T-helper 2 cell (primary cell): Measurements from ENCODE around the gene RTL1.

Experiments
- DNase-seq, 5 experiments: peaks; one replicate each; pipeline versions ENCODE4 v3.0.0 to v3.0.0-alpha.2; 2012 to 2022

The RTL1 gene

GRCh38 chr14:100864960-100865681 lies 38.4 kb downstream of the RTL1 start:
- no peak for DNase-seq

- no peak for DNase-seq
These were observed 39.3 kb downstream of the RTL1 start for GRCh38 chr14:100864206-100864605.

DNA sequence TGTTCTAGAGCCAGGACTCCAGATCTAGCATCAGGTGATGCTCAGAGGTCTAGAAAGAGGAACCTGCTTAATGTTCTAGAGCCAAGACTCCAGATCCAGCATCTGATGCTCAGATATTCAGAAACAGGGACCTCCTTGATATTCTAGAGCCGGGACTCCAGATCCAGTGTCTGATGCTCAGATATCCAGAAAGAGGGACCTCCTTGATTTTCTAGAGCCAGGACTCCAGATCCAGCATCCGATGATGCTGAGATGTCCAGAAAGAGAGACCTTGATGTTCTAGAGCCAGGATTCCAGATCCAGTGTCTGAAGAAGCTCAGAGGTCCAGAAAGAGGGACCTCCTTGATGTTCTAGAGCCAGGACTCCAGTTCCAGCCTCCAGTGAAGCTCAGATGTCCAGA lies 40.7 kb downstream of the RTL1 start:
- DNase-seq = no peak

DNA sequence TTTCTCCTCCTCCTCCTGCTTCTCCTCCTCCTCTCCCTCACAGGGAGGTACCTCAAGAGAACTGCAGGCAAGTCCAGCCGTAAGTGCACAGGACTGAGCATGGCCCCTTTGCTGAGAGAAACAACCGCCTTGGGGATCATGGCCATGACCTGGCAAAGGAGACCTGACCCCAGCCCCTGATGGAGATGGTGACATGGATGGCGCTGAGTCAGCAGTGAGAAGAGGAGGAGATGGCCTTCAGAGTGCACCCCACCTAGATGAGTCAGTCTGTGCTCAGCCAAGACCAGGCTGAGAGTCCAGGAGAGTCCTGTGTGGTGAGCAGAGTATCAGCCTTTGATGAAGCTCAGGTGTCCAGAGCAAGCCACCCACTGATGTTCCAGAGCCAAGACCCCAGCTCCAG lies 41.2 kb downstream of the RTL1 start:
- DNase-seq = no peak

GRCh38 chr14:100861937-100862247 lies 41.6 kb downstream of the RTL1 start:
- no peak for DNase-seq

DNA sequence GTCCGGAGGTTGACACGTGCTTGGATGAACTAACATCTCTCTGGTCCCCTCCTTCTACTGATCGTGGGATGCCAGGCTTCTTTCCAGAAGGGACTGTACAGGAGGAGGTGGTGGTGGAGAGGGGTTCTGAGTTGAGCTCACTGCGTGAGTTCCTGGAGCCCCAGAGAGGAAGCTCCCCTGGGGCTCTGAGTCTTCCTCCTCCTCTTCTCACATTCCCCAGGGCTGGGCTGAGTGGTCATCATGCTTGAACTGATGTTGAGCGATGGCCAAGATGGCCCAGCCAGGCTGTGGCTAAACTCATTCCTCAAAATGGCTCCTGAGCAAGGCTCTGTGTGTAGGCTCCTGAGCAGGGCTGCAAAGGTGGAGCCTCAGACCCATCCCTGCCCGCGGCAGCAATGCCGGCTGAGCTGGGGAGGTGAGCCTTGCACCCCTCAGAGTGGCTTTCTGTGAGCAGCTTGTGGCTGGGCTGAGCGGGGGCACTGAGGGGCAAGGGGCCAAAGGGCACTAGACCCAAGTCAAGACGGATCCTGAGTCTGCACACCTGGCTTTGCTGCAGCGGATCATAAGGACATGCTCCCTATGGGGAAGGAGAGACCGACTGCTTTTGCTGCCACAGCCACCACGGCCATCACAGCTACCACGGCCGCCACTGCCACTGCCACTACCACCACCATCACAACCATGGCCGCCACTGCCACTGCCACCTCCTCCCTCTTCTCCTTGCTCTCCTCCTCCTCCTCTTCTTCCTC lies 42.2 kb downstream of the RTL1 start:
- no peak for DNase-seq

- no peak for DNase-seq
These were observed 42.9 kb downstream of the RTL1 start for GRCh38 chr14:100860556-100861187.

DNA sequence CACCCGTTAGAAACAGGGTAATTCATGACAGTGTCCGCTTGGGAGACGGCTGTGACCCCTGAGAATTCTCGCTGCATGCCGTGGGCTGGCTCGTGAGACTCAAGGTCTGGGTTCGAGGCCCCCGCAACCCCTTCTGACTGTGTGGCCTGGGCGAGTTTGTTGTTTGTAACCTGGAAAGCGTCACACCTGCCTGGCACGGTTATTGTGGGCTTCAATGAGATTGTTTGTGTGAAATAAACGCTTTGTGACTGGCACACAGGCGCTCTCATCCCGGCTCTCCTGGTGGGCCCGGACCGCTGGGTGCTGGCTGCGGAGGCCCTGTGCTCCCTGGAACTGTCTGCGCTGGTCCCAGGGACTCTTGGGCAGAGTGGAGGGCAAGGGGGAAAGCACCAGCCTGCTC lies 43.7 kb downstream of the RTL1 start:
- DNase-seq = no peak

- DNase-seq = no peak
These were observed 44.7 kb downstream of the RTL1 start for GRCh38 chr14:100858838-100859220.

DNA sequence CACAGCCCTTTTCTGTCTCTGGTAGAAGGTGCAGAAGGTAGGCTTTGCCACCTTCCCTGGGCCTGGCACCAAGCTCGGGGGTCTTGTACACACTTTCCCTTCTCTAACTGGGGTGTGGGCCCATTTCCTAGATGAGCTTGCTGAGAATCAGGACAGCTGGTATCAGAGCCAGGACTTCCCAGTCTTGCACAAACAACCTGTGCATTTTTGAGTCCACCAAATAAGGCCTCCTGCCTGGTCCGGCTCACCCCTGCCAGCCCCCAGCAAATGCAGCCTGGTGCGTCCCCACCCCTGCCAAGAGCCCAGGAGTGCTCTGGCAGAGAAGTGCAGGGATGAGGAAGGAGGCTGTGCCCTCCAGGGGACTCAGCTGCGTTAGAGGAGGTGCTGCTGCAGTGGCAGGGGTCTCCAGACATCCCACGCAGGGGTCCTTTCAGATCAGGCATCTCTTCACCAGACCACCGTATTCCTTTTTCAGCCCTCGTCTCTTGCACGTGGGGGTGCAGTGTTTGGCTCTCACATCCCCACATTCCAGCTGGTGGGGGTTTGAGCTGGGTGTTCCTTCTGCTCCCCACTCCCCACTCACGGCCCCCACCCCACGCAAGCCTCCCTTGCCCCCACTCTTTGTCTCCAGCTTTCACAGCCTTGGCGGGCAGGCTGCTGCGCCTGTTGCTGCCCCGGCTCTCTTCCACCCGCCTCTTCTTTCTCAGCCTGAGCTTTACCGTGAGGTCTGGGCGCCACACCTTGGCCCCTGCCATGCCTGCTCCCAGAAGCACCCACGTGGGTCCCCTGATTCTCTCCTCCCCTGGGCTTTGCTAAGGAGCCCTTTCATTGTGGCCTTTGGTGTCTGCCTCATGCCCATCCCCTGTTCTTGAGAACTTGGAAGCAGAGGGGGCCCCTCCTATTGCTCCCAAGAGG lies 45.3 kb downstream of the RTL1 start:
- no peak for DNase-seq

DNA sequence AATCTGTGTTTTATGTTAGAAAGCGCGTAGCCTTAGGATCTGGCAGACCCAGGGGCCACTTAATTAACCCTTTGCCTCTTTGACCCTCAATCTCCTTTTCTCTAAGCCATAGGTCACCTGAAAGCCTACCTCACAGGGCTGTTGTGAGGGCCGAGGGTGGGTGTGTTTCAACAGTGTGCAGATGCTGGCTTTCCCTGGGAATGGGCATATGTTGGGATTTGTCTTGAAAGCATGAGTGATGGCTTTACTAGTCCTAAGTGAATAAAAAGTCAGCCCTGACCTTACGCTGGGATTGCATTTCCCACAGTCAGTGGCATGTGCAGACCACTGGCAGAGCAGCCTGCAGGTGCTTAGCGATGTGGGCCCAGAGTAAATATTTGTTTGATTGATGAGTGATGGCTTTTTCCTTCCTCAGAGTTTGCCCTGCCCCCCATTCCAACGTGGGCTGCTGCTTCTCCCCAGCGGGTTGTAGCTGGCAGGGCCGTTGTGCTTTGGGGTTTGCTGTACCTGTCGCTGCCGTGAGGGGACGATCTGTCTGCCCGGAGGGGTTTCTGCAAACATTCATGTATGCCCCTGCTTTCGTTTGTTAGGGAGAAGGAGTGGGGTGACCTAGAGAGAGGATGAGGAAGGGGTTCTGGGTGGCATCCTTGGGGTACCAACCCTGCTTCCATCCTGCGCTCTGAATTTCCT lies 46.1 kb downstream of the RTL1 start:
- no peak for DNase-seq

DNA sequence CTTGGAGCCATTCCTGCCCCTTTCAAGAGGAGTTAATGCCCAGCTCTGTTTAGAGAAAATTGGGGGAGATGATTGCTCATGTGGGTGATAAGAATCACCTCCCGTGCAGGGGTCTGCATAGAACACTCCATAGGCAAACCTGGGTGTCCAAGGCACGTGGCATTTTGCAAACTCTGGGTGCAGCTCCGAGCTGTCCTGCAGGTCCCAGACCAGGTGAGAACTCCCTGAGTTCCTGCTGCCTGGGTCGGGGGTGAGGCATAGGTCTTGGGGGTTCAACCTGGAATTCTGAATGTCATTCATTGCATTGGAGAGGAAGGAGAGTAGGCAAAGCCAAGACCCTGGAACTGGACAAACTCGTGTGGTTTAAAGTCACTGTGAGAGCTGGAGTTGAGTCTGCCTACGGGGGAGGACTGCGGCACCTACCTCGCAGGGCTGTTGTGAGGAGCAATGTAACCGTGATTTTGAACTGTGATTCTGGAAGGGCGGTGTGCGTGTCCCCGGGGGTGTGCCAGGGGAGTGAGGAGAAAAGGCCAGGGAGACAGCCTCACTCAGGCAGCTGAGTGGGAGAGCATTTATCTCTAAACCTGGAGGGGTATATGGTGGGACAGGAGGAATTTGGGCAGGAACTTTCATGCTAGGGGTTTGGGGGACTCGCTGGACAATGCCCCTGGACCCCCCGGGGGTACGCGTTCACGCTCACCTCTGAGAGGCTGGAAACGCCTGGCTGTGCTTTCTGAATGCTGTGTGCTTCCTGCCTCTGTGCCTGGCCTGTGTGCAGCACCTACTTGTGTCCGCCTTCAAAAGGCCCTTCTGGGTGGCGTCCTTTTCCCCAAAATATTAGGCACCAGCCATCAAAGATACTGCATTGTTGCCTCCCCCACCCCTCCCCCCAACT lies 47.2 kb downstream of the RTL1 start:
- DNase-seq = no peak

DNA sequence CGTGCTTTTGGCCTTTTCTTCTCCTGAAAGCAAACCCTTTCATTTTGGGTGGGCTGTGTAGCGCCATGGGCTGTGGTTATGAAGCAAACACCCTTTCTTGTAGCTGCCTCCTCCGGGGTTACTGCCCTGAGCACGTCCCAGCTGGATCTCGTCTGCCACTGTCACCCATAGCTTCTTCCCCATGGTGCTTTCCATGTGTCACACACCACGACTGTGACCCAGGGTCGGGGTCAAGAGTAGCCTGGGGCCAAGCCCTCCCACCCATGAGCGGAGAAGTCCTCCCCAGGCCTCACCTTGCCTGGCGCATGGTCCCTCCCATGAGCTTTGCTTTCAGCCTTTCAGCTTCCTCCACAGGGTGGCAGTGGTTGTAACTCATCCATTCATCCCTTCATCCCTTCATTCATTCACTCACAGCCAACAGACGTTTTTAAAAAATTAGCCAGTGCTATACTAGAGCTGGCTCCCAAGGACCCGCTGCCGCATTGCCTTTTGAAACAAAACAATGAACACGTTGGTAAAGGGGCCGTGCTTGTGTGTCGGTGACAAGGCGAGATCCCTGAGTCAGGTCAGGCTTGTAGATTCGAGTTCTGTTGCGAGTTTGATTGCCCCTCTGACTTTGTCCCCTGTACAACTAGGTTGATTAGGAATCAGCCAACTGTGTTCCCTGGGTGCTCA lies 48.1 kb downstream of the RTL1 start:
- no peak for DNase-seq

GRCh38 chr14:100854435-100854834 lies 49.1 kb downstream of the RTL1 start:
- DNase-seq = no peak

DNA sequence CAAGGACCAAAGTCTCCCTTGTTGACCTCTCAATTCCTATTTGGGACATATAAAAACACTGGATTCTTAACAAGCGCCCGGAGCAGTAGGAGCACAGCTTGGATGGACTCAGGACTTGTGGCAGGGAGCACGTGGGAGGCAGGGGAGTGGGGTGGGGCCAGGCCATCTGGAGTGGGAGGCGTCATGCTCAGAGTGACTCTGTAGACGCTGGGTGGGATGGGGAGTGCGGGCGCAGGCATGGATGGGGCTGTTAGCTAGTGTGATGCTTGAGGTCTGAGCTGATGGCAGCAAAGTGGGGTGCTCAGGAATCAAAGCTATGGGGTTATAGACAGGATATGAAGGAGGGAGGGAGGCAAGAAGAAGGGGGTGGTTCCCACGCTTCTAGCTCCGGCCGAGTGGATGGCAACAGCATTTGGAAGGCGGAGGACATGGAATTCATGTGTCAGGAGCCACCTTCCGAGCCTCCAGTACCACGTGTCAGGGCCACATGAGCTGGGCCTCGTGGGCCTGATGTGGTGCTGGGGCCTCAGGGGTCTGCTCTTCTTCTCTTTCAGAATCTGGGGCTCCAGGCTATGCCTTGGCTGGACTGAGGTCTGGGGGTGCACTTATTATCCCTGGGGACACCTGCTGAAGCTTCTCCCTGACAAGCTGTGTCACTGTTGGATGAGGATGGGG lies 51.4 kb downstream of the RTL1 start:
- no peak for DNase-seq

GRCh38 chr14:100851586-100851916 lies 52.0 kb downstream of the RTL1 start:
- no peak for DNase-seq

GRCh38 chr14:100850841-100851585 lies 52.5 kb downstream of the RTL1 start:
- peak; percentile 36 to 72 (median 67) for DNase-seq

GRCh38 chr14:100849115-100849781 lies 54.3 kb downstream of the RTL1 start:
- peak in 1 of 5 experiments; percentile 4 for DNase-seq

DNA sequence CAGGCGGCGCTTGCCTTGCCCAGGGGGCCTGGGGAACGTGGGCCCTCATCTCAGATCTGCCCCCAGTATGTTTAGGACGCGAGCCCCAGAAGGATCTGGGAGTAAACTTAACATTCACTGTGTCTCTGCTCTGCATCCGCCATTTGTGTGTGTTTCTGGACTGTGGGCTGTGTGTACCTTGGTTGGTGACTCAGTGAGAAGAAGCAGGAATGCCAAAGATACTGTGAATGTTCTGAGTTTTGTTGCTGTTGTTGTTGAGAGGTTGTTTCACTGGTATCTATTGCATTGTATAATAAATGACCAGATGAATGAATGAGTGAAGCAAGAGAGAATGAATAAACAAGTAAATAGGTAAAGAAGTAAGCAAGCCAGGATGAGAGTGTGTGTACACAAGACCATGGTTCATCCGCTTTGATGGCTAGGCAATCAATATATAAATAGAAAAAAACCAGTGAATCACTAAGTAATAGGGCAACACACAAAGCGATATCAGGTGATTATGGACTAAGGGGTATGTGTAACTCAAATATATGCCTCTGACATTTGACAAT lies 57.1 kb downstream of the RTL1 start:
- no peak for DNase-seq
